K562 (cell line): ENCODE measurements around the gene CHST14. TPM values are rescaled to one million over a fixed set of nuclear protein-coding genes. Genes with fewer than 3 reads are reported as not detected.

Experiments used
- ARID3A ChIP-seq: IDR thresholded peaks from 2 replicates; pipeline ENCODE4 v1.6.1; 2012; ENCODE audit warnings: low read depth, low read length, improper control_type of control experiment, borderline replicate concordance
- BACH1 ChIP-seq: fragments of 200-800 bp; sonication (Bioruptor generic); IDR thresholded peaks from 2 replicates; pipeline ENCODE4 v1.6.1; 2016; ENCODE audit warnings: missing genetic modification characterization, missing compliant biosample characterization
- CBX8 ChIP-seq: fragments of 200-600 bp; sonication (generic); IDR thresholded peaks from 2 replicates; pipeline ENCODE4 v1.6.1; 2012; ENCODE audit warnings: borderline replicate concordance, mixed run types, low read depth, mild to moderate bottlenecking, moderate library complexity, mixed read lengths, low read length, control low read depth, inconsistent platforms; ENCODE audit not compliant: poor library complexity, severe bottlenecking; ENCODE audit errors: extremely low read depth
- FOSL1 ChIP-seq: fragments of 200-800 bp; sonication (Bioruptor generic); conservative IDR thresholded peaks from 2 replicates; pipeline ENCODE4 v1.6.1; 2016; ENCODE audit warnings: missing genetic modification characterization, missing compliant biosample characterization
- FOXA3 ChIP-seq, 2 experiments: fragments of 450-650 bp in 1 of 2; sonication (generic) in 1 of 2; formaldehyde crosslinking; IDR thresholded peaks in 1 of 2; conservative IDR thresholded peaks in 1 of 2; 2 replicates each; pipeline versions ENCODE4 v1.4.0 to v1.8.0; 2020 to 2022; ENCODE audit warnings: mild to moderate bottlenecking in 2 of 2, missing genetic modification reagents in 1 of 2
- GATAD2A ChIP-seq: fragments of 450-650 bp; IDR thresholded peaks from 2 replicates; pipeline ENCODE4 v1.6.1; 2017
- HDAC2 ChIP-seq: fragments of 450-650 bp; IDR thresholded peaks from 2 replicates; pipeline ENCODE4 v1.6.1; 2016; ENCODE audit warnings: mild to moderate bottlenecking
- HES1 ChIP-seq: fragments of 450-650 bp; IDR thresholded peaks from 2 replicates; pipeline ENCODE4 v1.6.1; 2016; ENCODE audit warnings: low read depth, mild to moderate bottlenecking, moderate library complexity
- HNRNPK ChIP-seq: fragments of 200-400 bp; formaldehyde crosslinking; IDR thresholded peaks from one replicate; pipeline ENCODE4 v1.6.1; 2018; ENCODE audit warnings: mild to moderate bottlenecking, low read depth, low read length; ENCODE audit not compliant: poor library complexity, severe bottlenecking
- KAT7 ChIP-seq: sonication (generic); formaldehyde crosslinking; IDR thresholded peaks from 2 replicates; pipeline ENCODE4 v1.8.0; 2022; ENCODE audit warnings: missing genetic modification reagents, mild to moderate bottlenecking, borderline replicate concordance
- KDM4B ChIP-seq, 2 experiments: fragments of 450-650 bp in 1 of 2; sonication (generic) in 1 of 2; IDR thresholded peaks; 2 replicates each; pipeline ENCODE4 v1.6.1; 2016 to 2017; ENCODE audit warnings: borderline replicate concordance in 2 of 2, antibody characterized with exemption in 1 of 2, low read depth in 1 of 2, mild to moderate bottlenecking in 1 of 2
- MYBL2 ChIP-seq, 2 experiments: fragments of 450-650 bp in 1 of 2; sonication (generic) in 1 of 2; formaldehyde crosslinking in 1 of 2; IDR thresholded peaks; 2 replicates each; pipeline versions ENCODE4 v1.6.1 to v1.8.1; 2017 to 2022; ENCODE audit warnings: borderline replicate concordance in 1 of 2, inconsistent platforms in 1 of 2, low read depth in 1 of 2, mild to moderate bottlenecking in 1 of 2, missing genetic modification reagents in 1 of 2, moderate library complexity in 1 of 2
- NCOA1 ChIP-seq: fragments of 450-650 bp; IDR thresholded peaks from 2 replicates; pipeline ENCODE4 v1.6.1; 2016; ENCODE audit warnings: low read depth
- RERE ChIP-seq: sonication (generic); formaldehyde crosslinking; IDR thresholded peaks from 2 replicates; pipeline ENCODE4 v1.8.0; 2023; ENCODE audit warnings: missing genetic modification reagents, mild to moderate bottlenecking, borderline replicate concordance
- SIN3A ChIP-seq, 2 experiments: fragments of 150-350 bp in 1 of 2; IDR thresholded peaks; 2 replicates each; pipeline ENCODE4 v1.6.1; 2011 to 2016; ENCODE audit warnings: borderline replicate concordance in 2 of 2, low read depth in 2 of 2, low read length in 2 of 2, mild to moderate bottlenecking in 2 of 2, moderate library complexity in 2 of 2; ENCODE audit not compliant: control insufficient read depth in 1 of 2
- SMAD3 ChIP-seq: fragments of 450-650 bp; formaldehyde crosslinking; conservative IDR thresholded peaks from 2 replicates; pipeline ENCODE4 v1.4.0; 2020; ENCODE audit warnings: mild to moderate bottlenecking
- SNAPC5 ChIP-seq: fragments of 250-450 bp; sonication (Bioruptor Pico); IDR thresholded peaks from 2 replicates; pipeline ENCODE4 v1.8.0; 2021; ENCODE audit warnings: moderate library complexity, mild to moderate bottlenecking, inconsistent platforms
- STAT5B ChIP-seq: fragments of 250-450 bp; sonication (Bioruptor Pico); IDR thresholded peaks from 2 replicates; pipeline ENCODE4 v1.8.0; 2021; ENCODE audit warnings: mild to moderate bottlenecking, inconsistent platforms
- polyA plus RNA-seq, 8 experiments: library from polyadenylated mRNA; depleted of rRNA in 4 of 8; stranded (reverse) in 5 of 8; unstranded in 3 of 8; fragments of >200 nt; fragmentation: Nextera tagmentation in 2 of 8; fragmentation: Illumina TruSeq in 1 of 8; extraction: Ambion mirVana in 2 of 8; extraction: Trizol in 1 of 8; gene quantifications; 2 replicates each; pipeline versions ENCODE4 v1.2.1 to v1.2.3, GENCODE V29; 2011 to 2014; ENCODE audit warnings: inconsistent platforms in 1 of 8, missing spikeins in 1 of 8
- total RNA-seq, 7 experiments: library from RNA; depleted of rRNA in 6 of 7; stranded (reverse); fragments of >200 nt in 6 of 7; fragmentation: Illumina TruSeq in 2 of 7; extraction: Trizol in 2 of 7; gene quantifications; 2 replicates each; pipeline versions ENCODE4 v1.2.1 to v1.2.3, GENCODE V29; 2011 to 2021; ENCODE audit warnings: low replicate concordance in 1 of 7

Gene CHST14
- total and polyA plus RNA-seq, 9 of the 15 experiments (the other 6 are each of a cell fraction or from before 2014, with no cell fraction given) = 1.6 to 12.1 (median 4.5) TPM

- TF ChIP-seq SNAPC5 (CRISPR knock-in tag) = no peak
- TF ChIP-seq RERE (CRISPR knock-in tag) = no peak
- peak; percentile 21; the same call in 1 of the 2 replicates for TF ChIP-seq NCOA1
- no peak for TF ChIP-seq SIN3A (IDR thresholded peaks at IDR 0.05; ENCODE audit: borderline replicate concordance in 2 of 2, control insufficient read depth in 1 of 2, low read depth in 2 of 2, low read length in 2 of 2)
- no peak for TF ChIP-seq BACH1 (tag)
- 0 out of 2 replicates have a peak, but pooled peaks have one; percentile 42 for TF ChIP-seq KAT7 (CRISPR knock-in tag)
- TF ChIP-seq STAT5B (CRISPR knock-in tag) = no peak
- TF ChIP-seq HES1 = peak; percentile 62; the same call in 1 of the 2 replicates
- TF ChIP-seq MYBL2 (IDR thresholded peaks at IDR 0.05; ENCODE audit: low read depth) = no peak
- no peak for TF ChIP-seq MYBL2 (CRISPR knock-in tag; IDR thresholded peaks at IDR 0.05; ENCODE audit: borderline replicate concordance)
- no peak for TF ChIP-seq GATAD2A
- TF ChIP-seq FOSL1 (tag) = no peak
- TF ChIP-seq HDAC2 = peak; percentile 76
- no peak for TF ChIP-seq KDM4B (IDR thresholded peaks at IDR 0.05; ENCODE audit: borderline replicate concordance in 2 of 2, low read depth in 1 of 2)
- TF ChIP-seq CBX8 = no peak
- no peak for TF ChIP-seq ARID3A
- no peak for TF ChIP-seq HNRNPK
- no peak for TF ChIP-seq SMAD3
- no peak for TF ChIP-seq FOXA3 (CRISPR knock-in tag; conservative IDR thresholded peaks at IDR 0.05 in 1 of 2, IDR thresholded peaks at IDR 0.05 in 1 of 2)
Observed at GRCh38 chr15:40427188-40427587, 43.6 kb upstream of the CHST14 start (continued).
